HUES48 (cell line): ENCODE data around the gene PDCD5.

Source experiments
- H3K27ac ChIP-seq: one replicate; pipeline ENCODE4 v1.7.0; 2013; ENCODE audit warnings: low read depth, low read length, inconsistent platforms
- H3K27me3 ChIP-seq: 2 replicates; pipeline ENCODE4 v1.6.1; 2013; ENCODE audit warnings: mild to moderate bottlenecking, low read length; ENCODE audit not compliant: control insufficient read depth, insufficient read depth
- H3K36me3 ChIP-seq: 2 replicates; pipeline ENCODE4 v1.6.1; 2013; ENCODE audit warnings: low read length; ENCODE audit not compliant: control insufficient read depth, insufficient read depth
- H3K4me1 ChIP-seq: 2 replicates; pipeline ENCODE4 v1.6.1; 2013; ENCODE audit warnings: mild to moderate bottlenecking, low read length; ENCODE audit not compliant: control insufficient read depth, insufficient read depth
- H3K4me3 ChIP-seq: 2 replicates; pipeline ENCODE4 v1.5.1; 2013; ENCODE audit warnings: mild to moderate bottlenecking, low read depth, low read length
- H3K9ac ChIP-seq: 2 replicates; pipeline ENCODE4 v1.6.1; 2013; ENCODE audit warnings: mild to moderate bottlenecking, low read depth, low read length, moderate library complexity
- H3K9me3 ChIP-seq: 2 replicates; pipeline ENCODE4 v1.6.1; 2013; ENCODE audit warnings: low read length; ENCODE audit not compliant: control insufficient read depth, insufficient read depth

The PDCD5 gene

DNA sequence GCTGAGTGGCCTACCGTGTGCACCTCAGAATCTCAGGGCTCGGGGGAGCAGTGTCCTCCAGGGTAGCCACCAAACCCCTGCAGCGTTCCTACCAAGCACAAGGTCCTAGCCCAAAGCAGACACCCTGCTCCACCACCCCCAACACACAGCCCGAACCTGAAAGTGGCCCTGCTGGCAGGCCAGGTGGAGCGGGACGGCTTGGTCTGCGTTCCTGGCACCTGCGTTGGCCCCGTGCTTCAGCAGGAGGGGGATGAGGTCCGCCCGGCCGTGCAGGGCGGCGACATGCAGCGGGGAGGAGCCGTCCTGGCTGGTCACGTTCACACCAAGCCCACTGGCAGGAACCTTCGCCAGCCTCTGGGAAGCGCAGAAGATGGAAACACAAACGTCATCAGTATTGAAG is 26.5 kb downstream of the PDCD5 start:
- Histone ChIP-seq H3K4me3 (no peak overlapping the region), H3K27ac (no peak overlapping the region), H3K27me3 (no peaks in the 10 kb centered on the region), H3K36me3 (peaks cover 55% of the 10 kb centered on the region), H3K9me3 (no peaks in the 10 kb centered on the region), H3K9ac (no peak overlapping the region), H3K4me1 (no peaks in the 10 kb centered on the region)

DNA sequence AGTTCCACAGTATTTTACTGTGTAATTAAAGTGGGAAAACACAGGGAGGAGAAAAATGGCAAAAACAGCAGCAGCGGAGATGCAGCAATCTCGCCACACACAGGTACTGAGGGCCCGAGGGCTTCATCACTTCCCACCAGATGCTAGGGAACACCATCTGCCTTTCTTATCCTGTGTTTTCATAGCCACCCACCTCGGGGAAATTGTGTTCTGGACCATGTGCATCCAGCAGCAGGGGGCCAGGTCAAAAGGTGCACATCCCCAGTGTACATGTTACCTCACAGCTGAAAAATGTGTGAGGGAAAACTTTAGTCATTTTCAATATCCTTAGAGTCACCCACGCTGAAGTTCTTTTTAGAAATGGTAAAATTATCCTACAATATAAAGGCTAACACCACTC is 30.2 kb downstream of the PDCD5 start:
- H3K27me3 ChIP-seq = no peaks in the 10 kb centered on the region
- H3K9ac ChIP-seq = no peak overlapping the region
- H3K27ac ChIP-seq = no peak overlapping the region
- H3K4me1 ChIP-seq = no peaks in the 10 kb centered on the region
- H3K4me3 ChIP-seq = no peak overlapping the region
- peaks cover 51% of the 10 kb centered on the region for H3K36me3 ChIP-seq
- no peaks in the 10 kb centered on the region for H3K9me3 ChIP-seq

DNA sequence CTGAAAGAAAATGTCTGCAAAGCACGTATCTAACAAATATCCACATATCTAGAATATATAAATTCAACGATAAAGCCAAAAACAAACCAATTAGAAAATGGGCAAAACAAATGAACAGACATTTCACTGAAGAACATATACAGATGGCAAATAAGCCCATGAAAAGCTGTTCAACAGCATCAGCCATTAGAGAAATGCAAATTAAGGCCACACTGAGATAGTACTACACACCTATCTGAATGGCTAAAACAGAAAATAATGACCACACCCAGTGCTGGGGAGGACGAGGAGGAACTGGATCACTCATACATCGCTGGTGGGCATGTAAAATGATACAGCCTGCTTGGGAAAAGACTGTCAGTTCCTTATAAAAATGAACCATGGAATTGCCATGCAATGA is 32.0 kb downstream of the PDCD5 start:
- H3K4me3 ChIP-seq = no peak overlapping the region
- peaks cover 51% of the 10 kb centered on the region for H3K36me3 ChIP-seq
- no peaks in the 10 kb centered on the region for H3K4me1 ChIP-seq
- H3K9me3 ChIP-seq = no peaks in the 10 kb centered on the region
- H3K27me3 ChIP-seq = no peaks in the 10 kb centered on the region
- no peak overlapping the region for H3K9ac ChIP-seq
- no peak overlapping the region for H3K27ac ChIP-seq

DNA sequence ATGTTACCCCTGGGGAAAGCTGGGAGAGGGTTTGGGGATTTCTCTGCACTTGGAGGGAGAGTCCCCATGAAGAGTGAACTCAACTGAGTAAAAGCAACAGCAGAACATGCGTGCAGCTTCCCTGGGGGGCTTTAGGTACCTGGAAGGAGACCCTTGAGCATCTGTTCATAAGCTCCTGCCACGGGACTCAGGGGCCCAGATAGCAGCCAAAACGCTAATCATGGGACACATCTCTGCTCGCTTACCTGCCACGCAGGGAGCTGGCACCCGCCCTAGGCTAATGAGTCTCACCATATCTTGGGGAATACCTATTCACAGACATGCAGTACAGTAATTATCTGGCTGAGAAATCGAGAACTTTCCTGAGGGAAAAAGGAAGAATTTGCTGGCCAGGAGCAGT is 33.9 kb downstream of the PDCD5 start:
- peaks cover 65% of the 10 kb centered on the region for H3K36me3 ChIP-seq

DNA sequence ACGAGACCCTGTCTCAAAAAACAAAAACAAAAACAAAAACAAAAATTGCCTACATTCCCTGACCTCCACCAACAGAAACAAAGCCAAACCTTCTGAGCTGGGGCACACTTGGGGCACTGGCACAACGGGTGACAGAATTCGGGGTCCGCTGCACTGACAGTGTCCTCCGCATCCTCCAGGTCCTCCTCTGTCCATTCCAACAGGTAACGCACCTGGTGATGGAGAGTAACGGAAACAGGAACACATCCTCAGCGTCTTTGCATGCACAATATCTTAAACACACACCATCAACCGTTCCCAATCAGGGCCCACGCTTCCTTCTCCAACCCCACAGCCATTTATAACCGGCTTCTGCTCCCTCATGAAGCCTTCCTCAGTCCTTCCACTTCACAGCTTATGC is 34.6 kb downstream of the PDCD5 start:
- no peak overlapping the region for H3K4me3 ChIP-seq
- H3K9me3 ChIP-seq = no peaks in the 10 kb centered on the region
- peaks cover 66% of the 10 kb centered on the region for H3K36me3 ChIP-seq
- no peak overlapping the region for H3K9ac ChIP-seq
- H3K27ac ChIP-seq = no peak overlapping the region
- no peaks in the 10 kb centered on the region for H3K4me1 ChIP-seq
- H3K27me3 ChIP-seq = no peaks in the 10 kb centered on the region

More for the DNA sequence above, 33.9 kb downstream of the PDCD5 start:
- Histone ChIP-seq H3K9me3 (no peaks in the 10 kb centered on the region), H3K4me3 (no peak overlapping the region), H3K27me3 (no peaks in the 10 kb centered on the region), H3K27ac (no peak overlapping the region), H3K4me1 (no peaks in the 10 kb centered on the region), H3K9ac (no peak overlapping the region)

DNA sequence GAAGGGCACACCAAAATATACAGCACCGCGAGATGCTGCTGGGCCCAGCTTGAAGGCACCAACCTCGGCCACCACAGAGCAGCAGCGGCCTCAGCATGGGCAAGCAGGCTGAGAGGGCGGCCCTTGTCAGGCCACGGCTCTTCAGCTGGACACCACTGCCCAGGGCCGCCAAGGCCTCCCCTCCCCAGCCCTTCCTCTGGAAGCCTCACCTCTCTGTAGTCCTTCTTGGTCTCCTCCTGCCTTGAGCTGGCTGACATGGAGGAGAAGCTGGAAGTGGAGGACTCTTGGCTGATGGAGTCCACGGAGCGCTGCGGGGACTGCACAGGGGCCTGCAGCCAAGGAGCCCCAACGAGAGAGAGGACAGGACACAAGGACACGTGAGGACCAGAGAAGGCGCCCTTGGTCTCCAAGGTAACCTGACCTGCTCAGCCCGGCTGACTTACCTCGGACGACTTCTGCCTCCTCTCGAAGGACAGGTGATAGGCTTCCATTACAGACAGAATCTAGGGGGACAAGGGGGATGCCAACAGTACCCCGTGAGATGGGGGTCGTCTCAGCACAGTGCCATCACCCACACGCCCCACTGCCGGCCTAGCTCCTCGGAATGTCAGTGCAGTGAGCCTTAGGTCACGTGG is 38.2 kb downstream of the PDCD5 start:
- Histone ChIP-seq H3K27me3 (no peaks in the 10 kb centered on the region), H3K9ac (no peak overlapping the region), H3K9me3 (no peaks in the 10 kb centered on the region), H3K4me1 (no peaks in the 10 kb centered on the region), H3K36me3 (peaks cover 77% of the 10 kb centered on the region), H3K27ac (no peak overlapping the region), H3K4me3 (no peak overlapping the region)

DNA sequence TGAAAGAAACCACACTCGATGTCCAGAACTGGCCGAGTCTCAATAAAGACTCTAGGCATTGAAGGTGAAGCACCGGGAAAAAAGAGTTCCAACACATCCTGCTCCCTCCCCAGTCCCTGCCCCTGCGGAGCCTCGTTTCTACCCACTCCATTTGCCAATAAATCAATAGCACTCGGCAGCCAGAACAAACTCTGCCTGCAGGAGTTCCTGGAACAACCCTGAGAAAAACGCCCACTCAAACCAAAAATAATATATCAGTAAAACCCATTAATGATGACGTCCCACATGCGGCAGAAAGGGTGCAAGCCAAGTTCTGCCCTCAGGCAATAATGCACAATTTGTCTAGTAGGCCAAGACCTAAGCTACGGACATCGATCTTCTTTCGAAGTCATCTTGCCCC is 41.0 kb downstream of the PDCD5 start:
- peaks cover 75% of the 10 kb centered on the region for H3K36me3 ChIP-seq
- no peaks in the 10 kb centered on the region for H3K4me1 ChIP-seq
- no peak overlapping the region for H3K4me3 ChIP-seq
- H3K9ac ChIP-seq = no peak overlapping the region
- no peak overlapping the region for H3K27ac ChIP-seq
- no peaks in the 10 kb centered on the region for H3K27me3 ChIP-seq
- no peaks in the 10 kb centered on the region for H3K9me3 ChIP-seq

DNA sequence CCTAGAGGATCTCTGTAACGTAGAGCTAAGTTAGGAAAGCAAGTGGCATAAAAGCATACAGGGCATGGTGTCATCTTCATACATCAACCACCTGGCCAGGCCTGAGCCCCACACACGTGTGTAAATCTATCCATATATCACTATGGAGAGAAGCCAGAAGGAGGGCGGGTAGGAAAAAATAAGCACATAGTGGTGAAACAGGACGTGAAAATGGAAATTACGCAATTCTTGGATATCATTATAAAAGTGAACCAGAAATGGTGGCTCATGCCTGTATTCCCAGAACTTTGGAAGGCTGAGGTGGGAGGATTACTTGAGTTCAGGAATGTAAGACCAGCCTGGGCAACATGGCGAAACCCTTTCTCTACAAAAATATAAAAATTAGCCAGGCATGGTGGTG is 43.4 kb downstream of the PDCD5 start:
- Histone ChIP-seq H3K36me3 (peaks cover 73% of the 10 kb centered on the region), H3K4me3 (no peak overlapping the region), H3K9me3 (no peaks in the 10 kb centered on the region), H3K27me3 (no peaks in the 10 kb centered on the region), H3K27ac (no peak overlapping the region), H3K4me1 (no peaks in the 10 kb centered on the region), H3K9ac (no peak overlapping the region)

DNA sequence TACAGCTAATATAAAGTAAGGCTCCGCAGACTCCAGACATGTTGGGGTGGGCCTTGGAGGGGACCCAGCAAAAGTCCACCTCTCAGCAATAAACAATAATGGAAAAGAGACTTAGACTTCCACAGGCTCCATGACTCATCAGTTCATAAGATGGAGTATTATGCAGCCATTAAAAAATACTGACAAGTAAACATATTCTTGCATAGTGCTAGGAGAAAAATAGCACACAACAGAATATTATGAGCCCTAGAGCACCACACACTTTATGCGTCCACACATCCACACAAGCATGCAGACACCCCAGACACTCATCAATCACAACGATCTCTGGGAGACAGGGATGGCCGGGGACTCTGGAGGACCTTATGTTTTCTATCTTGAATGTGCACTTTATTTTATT is 46.0 kb downstream of the PDCD5 start:
- Histone ChIP-seq H3K4me1 (no peaks in the 10 kb centered on the region), H3K4me3 (no peak overlapping the region), H3K36me3 (peaks cover 77% of the 10 kb centered on the region), H3K9me3 (no peaks in the 10 kb centered on the region), H3K27me3 (no peaks in the 10 kb centered on the region), H3K27ac (no peak overlapping the region), H3K9ac (no peak overlapping the region)

DNA sequence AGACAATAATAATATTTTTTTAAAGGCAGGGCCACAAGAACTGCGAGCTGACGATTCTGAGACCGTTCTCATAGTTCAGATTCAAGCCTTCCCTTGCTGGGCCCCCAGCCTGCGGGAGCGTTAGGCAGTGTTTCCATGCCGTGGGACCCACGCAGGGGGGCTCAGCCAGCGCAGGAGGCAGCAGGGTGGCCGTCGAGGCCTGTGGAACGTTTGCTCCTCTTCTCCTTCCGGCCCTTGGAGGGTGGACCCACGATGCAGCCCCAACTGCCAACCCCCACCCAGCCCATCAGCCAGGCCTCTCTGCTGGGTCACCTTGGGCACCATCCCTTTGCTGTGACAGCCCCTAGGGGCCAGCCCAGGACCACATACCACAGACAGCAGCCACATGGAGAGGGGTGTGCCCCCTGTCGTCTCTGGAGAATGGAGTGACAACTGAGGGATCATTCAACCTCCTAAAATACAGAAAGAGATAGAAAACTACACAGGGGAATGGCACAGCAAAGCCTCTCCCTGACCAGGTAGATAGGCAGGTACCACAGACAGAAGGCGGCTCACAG is 46.8 kb downstream of the PDCD5 start:
- no peak overlapping the region for H3K4me3 ChIP-seq
- no peaks in the 10 kb centered on the region for H3K27me3 ChIP-seq
- H3K4me1 ChIP-seq = no peaks in the 10 kb centered on the region
- H3K9ac ChIP-seq = no peak overlapping the region
- peaks cover 72% of the 10 kb centered on the region for H3K36me3 ChIP-seq
- H3K9me3 ChIP-seq = no peaks in the 10 kb centered on the region
- H3K27ac ChIP-seq = no peak overlapping the region

DNA sequence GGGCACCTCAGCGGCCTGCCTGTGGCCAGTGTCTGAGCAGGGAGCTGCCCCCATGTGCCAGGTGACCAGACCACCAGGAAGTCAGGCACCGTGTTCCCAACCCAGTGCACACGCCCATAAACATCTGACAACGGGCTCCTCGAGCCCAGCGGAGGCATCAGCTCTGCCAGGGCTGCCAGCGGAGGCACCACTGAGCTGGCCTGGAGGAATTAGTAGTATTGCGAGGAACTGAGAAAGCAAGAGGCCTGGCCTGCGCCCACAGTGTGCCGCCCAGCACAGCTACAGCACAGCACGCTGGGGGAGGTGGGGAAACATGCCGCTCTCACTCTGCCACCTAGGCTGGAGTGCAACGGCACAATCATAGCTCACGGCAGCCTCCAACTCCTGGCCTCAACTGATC is 49.3 kb downstream of the PDCD5 start:
- Histone ChIP-seq H3K36me3 (peaks cover 55% of the 10 kb centered on the region), H3K9me3 (no peaks in the 10 kb centered on the region), H3K27ac (no peak overlapping the region), H3K4me1 (no peaks in the 10 kb centered on the region), H3K4me3 (no peak overlapping the region), H3K27me3 (no peaks in the 10 kb centered on the region), H3K9ac (no peak overlapping the region)
